ENCODE results near the gene MINDY4B.

MINDY4B gene

GRCh38 chr3:150848864-150849263 lies 56.4 kb downstream of the MINDY4B start:
- DNase-seq (ENCODE audit: low read depth in 2 of 2, low spot score in 1 of 2), result no peak

- DNase-seq (ENCODE audit: low read depth in 2 of 2, low spot score in 1 of 2), result no peak
Observed at GRCh38 chr3:150847433-150847832, 57.8 kb downstream of the MINDY4B start.

GRCh38 chr3:150844484-150844883 lies 60.8 kb downstream of the MINDY4B start:
- no peak for DNase-seq (ENCODE audit: low read depth in 2 of 2, low spot score in 1 of 2)

DNA sequence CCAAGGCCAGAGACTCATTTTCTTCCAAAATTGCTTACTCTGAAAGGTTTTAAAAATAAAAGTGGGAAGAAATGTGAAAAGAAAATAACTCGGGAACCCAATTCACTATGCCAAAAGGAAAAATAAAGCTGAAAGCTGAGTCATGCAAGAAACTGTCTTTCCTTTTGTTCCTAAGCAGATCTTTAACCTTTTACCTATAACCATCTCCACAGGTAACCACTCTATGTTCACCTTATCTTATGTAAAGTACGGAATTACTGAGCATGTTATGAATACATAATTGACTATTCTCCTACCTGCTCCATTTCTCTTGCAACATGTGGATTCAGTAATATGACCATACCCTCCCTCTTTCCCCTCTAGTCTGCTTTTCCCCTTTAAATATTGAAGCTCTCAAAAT lies 62.0 kb downstream of the MINDY4B start:
- DNase-seq (ENCODE audit: low read depth in 2 of 2, low spot score in 1 of 2), result no peak

GRCh38 chr3:150840802-150841515 lies 64.3 kb downstream of the MINDY4B start:
- no peak for DNase-seq (ENCODE audit: low read depth in 2 of 2, low spot score in 1 of 2)

- DNase-seq (ENCODE audit: low read depth in 2 of 2, low spot score in 1 of 2), result no peak
Observed at GRCh38 chr3:150830745-150831144, 74.5 kb downstream of the MINDY4B start.

DNA sequence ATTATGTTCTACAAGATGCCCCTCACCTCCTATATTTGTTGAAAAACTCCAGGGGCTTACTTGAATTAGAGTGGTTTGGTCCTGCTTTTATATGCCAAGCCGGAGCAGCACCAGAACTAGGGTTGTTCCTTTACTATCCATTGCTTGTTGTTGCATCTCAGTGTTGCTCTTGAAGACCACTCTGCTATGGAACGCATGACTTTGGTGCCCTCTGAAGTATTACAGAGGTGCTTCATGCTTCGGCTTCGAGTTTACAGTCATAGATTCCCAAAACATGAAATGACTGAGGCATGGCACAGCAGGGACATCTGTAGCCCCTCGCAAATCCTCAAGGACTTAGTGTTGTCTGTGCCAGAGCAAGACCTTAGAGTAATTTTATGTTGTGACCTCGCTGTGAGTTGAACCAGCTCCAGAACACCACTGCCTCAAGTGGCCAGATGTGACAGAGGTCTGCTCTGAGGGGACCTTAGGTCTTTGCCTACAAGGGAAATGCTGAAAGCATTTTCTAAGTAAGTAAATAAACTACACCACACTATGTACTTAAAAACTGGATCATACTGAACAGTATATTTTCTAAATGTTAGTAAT lies 75.1 kb downstream of the MINDY4B start:
- no peak for DNase-seq (ENCODE audit: low read depth in 2 of 2, low spot score in 1 of 2)

- no peak for DNase-seq (ENCODE audit: low read depth in 2 of 2, low spot score in 1 of 2)
Observed at GRCh38 chr3:150829408-150829807, 75.8 kb downstream of the MINDY4B start.

- no peak for DNase-seq (ENCODE audit: low read depth in 2 of 2, low spot score in 1 of 2)
Observed at GRCh38 chr3:150828997-150829396, 76.2 kb downstream of the MINDY4B start.

- no peak for DNase-seq (ENCODE audit: low read depth in 2 of 2, low spot score in 1 of 2)
Observed at GRCh38 chr3:150828261-150828660, 77.0 kb downstream of the MINDY4B start.

DNA sequence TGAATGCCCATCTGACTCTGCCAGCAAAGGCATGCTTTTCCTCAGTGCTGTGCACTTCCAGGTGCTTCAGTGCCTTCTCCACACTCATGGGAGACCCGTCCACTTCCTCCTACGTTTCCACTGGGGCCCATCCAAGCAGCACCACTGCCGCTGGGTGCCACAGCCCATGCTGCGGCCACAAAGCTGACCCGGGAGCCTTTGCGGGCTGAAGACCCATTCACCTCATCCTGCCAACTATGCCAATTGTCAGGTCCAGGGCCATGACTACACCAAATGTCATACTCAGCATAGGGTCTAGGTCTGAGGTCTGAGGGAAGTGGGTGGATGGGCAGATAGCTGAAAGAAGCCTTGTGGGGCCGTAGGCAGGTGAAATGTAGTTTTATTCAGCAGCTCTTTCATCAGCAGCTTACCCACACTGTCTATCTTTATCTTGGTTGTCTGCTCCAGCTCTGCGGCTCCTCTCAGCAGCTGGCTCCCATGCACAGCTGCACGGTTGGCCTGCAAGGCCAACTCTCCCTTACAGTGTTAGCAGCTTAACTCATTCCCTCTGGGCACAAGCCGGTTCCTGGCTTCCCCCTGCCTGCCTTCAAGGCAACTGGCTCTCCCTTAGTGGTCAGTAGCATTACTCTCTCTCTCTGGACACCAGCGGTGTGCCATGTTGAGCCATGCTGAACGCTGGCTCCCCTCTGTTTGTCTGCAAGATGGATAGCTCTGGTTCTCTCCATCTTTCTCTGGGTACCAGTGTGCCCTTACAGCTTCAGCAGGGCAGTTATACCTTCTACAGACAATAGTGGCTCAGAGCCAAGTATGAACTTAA lies 78.6 kb downstream of the MINDY4B start:
- no peak for DNase-seq (ENCODE audit: low read depth in 2 of 2, low spot score in 1 of 2)

DNA sequence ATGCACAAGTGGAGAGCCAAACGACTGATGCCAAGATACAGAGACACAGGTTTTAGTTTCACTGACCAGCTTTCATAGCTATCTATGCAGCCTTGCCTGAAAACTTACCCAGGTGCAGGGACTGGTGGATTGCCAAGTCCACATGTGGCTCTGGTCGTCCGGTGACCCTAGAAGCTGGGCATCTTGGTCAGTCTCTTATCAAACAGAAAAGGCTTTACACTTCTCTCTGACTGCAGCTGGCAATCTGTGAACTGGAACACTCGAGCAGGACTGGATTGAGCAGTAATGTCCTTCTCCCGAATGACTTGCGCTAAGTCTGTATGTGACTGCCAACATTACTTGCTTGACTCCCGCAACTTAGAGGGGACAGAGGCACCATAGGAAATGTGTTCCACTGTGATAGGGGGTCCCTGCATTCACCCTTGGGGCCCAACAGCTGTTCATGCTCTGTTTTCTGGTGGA lies 79.3 kb downstream of the MINDY4B start:
- no peak for DNase-seq (ENCODE audit: low read depth in 2 of 2, low spot score in 1 of 2)

GRCh38 chr3:150825192-150825915 lies 79.9 kb downstream of the MINDY4B start:
- no peak for DNase-seq (ENCODE audit: low read depth in 2 of 2, low spot score in 1 of 2)

GRCh38 chr3:150823277-150823676 lies 82.0 kb downstream of the MINDY4B start:
- no peak for DNase-seq (ENCODE audit: low read depth in 2 of 2, low spot score in 1 of 2)

- DNase-seq (ENCODE audit: low read depth in 2 of 2, low spot score in 1 of 2), result no peak
Observed at GRCh38 chr3:150822636-150823035, 82.6 kb downstream of the MINDY4B start.
